Loucy (cell line): ENCODE results near the gene MAD2L1BP.

ENCODE experiments used
- H2AFZ ChIP-seq: fragments of 200-600 bp; sonication (generic); 2 replicates; pipeline ENCODE4 v1.6.0; 2016; ENCODE audit warnings: antibody characterized with exemption, mild to moderate bottlenecking, low read length, moderate library complexity
- H3F3A ChIP-seq: fragments of 200-600 bp; 2 replicates; pipeline ENCODE4 v1.6.0; 2016; ENCODE audit warnings: antibody characterized with exemption, low read depth, mild to moderate bottlenecking
- H3K27me3 ChIP-seq: fragments of 200-600 bp; sonication (generic); 2 replicates; pipeline ENCODE4 v1.6.1; 2014; ENCODE audit warnings: low read length, mild to moderate bottlenecking; ENCODE audit not compliant: insufficient read depth, poor library complexity, severe bottlenecking
- H3K36me3 ChIP-seq: fragments of 200-600 bp; sonication (generic); 2 replicates; pipeline ENCODE4 v1.6.1; 2016; ENCODE audit warnings: low read length; ENCODE audit not compliant: insufficient read depth
- H3K4me1 ChIP-seq: fragments of 200-600 bp; sonication (generic); 2 replicates; pipeline ENCODE4 v1.5.1; 2014; ENCODE audit warnings: low read length, mild to moderate bottlenecking; ENCODE audit not compliant: insufficient read depth, poor library complexity, severe bottlenecking
- H3K4me2 ChIP-seq: fragments of 200-600 bp; sonication (generic); 2 replicates; pipeline ENCODE4 v1.6.0; 2014; ENCODE audit warnings: antibody characterized with exemption, low read length, low read depth, mild to moderate bottlenecking; ENCODE audit not compliant: poor library complexity, severe bottlenecking
- H3K4me3 ChIP-seq: fragments of 200-600 bp; sonication (generic); 2 replicates; pipeline ENCODE4 v1.5.1; 2014; ENCODE audit warnings: low read length, mild to moderate bottlenecking, mixed read lengths; ENCODE audit not compliant: poor library complexity, severe bottlenecking
- H3K79me2 ChIP-seq: fragments of 200-600 bp; sonication (generic); 2 replicates; pipeline ENCODE4 v1.6.1; 2014; ENCODE audit warnings: low read length; ENCODE audit not compliant: insufficient read depth
- H3K9ac ChIP-seq: fragments of 200-600 bp; sonication (generic); 2 replicates; pipeline ENCODE4 v1.6.0; 2014; ENCODE audit warnings: mild to moderate bottlenecking, low read depth, low read length, moderate library complexity; ENCODE audit not compliant: poor library complexity, severe bottlenecking
- H3K9me2 ChIP-seq: fragments of 200-600 bp; sonication (generic); replicated peaks from 2 replicates; pipeline ENCODE4 v1.6.1; 2016; ENCODE audit warnings: low read depth, low read length, mixed read lengths
- H3K9me3 ChIP-seq: fragments of 200-600 bp; sonication (generic); 2 replicates; pipeline ENCODE4 v1.6.1; 2014; ENCODE audit warnings: mild to moderate bottlenecking, antibody characterized with exemption, low read length, low read depth; ENCODE audit not compliant: insufficient read depth
- H4K20me1 ChIP-seq: fragments of 200-600 bp; sonication (generic); 2 replicates; pipeline ENCODE4 v1.6.0; 2014; ENCODE audit warnings: antibody characterized with exemption, low read length, mild to moderate bottlenecking; ENCODE audit not compliant: insufficient read depth, poor library complexity, severe bottlenecking
- EZH2phosphoT487 ChIP-seq: fragments of 200-600 bp; IDR thresholded peaks from 2 replicates; pipeline ENCODE4 v1.6.1; 2018; ENCODE audit warnings: antibody characterized with exemption, mild to moderate bottlenecking, moderate library complexity, borderline replicate concordance
- TF ChIP-seq, protein P1 (sequence below): fragments of 200-600 bp; sonication (generic); conservative IDR thresholded peaks from 2 replicates; pipeline ENCODE4 v1.5.1; 2014; ENCODE audit warnings: mild to moderate bottlenecking, antibody characterized with exemption, low read length

The MAD2L1BP gene

DNA sequence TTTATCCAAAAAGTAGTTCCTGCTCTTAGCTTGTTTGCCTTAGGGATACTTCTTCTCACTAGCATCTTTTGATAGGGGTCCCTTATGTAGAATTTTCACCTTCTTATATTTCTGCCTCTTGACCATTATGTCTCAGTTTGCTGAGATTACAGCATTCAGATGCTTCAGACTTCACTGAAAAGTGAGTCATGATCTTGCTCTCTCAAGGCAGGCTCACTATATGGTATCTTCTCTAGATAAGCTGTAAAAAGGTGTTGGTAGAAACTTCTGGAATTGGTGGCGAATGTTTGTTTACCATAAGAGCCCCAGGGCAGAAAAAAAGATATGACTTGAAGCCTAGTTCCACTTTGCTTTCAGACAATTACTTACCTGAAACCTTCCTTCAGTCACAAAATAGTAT is 26.2 kb upstream of the MAD2L1BP start:
- TF ChIP-seq EZH2phosphoT487: no peak
- TF ChIP-seq, protein P1, sequence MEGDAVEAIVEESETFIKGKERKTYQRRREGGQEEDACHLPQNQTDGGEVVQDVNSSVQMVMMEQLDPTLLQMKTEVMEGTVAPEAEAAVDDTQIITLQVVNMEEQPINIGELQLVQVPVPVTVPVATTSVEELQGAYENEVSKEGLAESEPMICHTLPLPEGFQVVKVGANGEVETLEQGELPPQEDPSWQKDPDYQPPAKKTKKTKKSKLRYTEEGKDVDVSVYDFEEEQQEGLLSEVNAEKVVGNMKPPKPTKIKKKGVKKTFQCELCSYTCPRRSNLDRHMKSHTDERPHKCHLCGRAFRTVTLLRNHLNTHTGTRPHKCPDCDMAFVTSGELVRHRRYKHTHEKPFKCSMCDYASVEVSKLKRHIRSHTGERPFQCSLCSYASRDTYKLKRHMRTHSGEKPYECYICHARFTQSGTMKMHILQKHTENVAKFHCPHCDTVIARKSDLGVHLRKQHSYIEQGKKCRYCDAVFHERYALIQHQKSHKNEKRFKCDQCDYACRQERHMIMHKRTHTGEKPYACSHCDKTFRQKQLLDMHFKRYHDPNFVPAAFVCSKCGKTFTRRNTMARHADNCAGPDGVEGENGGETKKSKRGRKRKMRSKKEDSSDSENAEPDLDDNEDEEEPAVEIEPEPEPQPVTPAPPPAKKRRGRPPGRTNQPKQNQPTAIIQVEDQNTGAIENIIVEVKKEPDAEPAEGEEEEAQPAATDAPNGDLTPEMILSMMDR: no peak
- Histone ChIP-seq H3K4me2 (no peak overlapping the region), H3K36me3 (peaks cover 66% of the 10 kb centered on the region)

DNA sequence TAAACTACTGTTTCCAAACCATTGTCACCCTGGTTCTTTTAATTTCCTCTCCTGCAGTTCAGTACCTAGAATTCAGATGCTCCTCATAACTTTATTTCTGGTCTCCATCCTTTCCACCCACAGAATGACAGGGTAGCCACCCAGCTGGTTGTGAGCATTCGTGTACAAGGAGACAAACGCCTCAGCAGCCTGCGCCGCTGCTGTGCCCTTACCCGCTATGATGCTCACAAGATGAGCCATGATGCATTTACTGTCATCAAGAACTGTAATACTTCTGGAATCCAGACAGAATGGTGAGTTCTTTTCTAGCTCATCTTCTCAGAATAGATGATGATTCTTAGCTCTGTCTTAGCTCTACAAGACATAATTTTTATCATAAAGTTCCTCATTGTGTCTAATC is 25.2 kb upstream of the MAD2L1BP start:
- Histone ChIP-seq H3K4me1 (no peaks in the 10 kb centered on the region), H3K4me3 (no peak overlapping the region), H3F3A (no peaks in the 10 kb centered on the region)

More for the DNA sequence above, 26.2 kb upstream of the MAD2L1BP start:
- H3K27me3 ChIP-seq: no peaks in the 10 kb centered on the region
- H3K4me3 ChIP-seq: no peak overlapping the region
- no peaks in the 10 kb centered on the region for H3K4me1 ChIP-seq
- H2AFZ ChIP-seq: no peak overlapping the region
- no peaks in the 10 kb centered on the region for H3K9me2 ChIP-seq
- H3K9ac ChIP-seq: no peak overlapping the region
- H3K79me2 ChIP-seq: no peaks in the 10 kb centered on the region
- no peaks in the 10 kb centered on the region for H4K20me1 ChIP-seq
- no peaks in the 10 kb centered on the region for H3K9me3 ChIP-seq
- no peaks in the 10 kb centered on the region for H3F3A ChIP-seq

DNA sequence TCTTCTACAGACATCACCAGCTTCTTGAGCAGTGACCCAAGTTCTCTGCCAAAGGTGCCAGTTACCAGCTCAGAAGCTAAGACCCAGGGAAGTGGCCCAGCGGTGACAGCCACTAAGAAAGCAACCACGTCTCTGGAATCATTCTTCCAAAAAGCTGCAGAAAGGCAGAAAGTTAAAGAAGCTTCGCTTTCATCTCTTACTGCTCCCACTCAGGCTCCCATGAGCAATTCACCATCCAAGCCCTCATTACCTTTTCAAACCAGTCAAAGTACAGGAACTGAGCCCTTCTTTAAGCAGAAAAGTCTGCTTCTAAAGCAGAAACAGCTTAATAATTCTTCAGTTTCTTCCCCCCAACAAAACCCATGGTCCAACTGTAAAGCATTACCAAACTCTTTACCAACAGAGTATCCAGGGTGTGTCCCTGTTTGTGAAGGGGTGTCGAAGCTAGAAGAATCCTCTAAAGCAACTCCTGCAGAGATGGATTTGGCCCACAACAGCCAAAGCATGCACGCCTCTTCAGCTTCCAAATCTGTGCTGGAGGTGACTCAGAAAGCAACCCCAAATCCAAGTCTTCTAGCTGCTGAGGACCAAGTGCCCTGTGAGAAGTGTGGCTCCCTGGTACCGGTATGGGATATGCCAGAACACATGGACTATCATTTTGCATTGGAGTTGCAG is 21.8 kb upstream of the MAD2L1BP start:
- Histone ChIP-seq H3K4me1 (no peaks in the 10 kb centered on the region), H3K9me2 (no peaks in the 10 kb centered on the region), H4K20me1 (no peaks in the 10 kb centered on the region), H3K36me3 (peaks cover 52% of the 10 kb centered on the region; the same call in 1 of the 2 replicates), H3K4me2 (no peak overlapping the region), H3K9ac (no peak overlapping the region), H3K9me3 (no peaks in the 10 kb centered on the region), H3K27me3 (no peaks in the 10 kb centered on the region), H3F3A (no peaks in the 10 kb centered on the region), H3K79me2 (no peaks in the 10 kb centered on the region), H3K4me3 (no peak overlapping the region), H2AFZ (no peak overlapping the region)
- TF ChIP-seq EZH2phosphoT487: no peak
- TF ChIP-seq, protein P1: no peak

More for the DNA sequence above, 25.2 kb upstream of the MAD2L1BP start:
- Histone ChIP-seq H3K79me2 (no peaks in the 10 kb centered on the region), H3K9me3 (no peaks in the 10 kb centered on the region), H3K4me2 (no peak overlapping the region), H2AFZ (no peak overlapping the region), H4K20me1 (no peaks in the 10 kb centered on the region), H3K9me2 (no peaks in the 10 kb centered on the region), H3K9ac (no peak overlapping the region), H3K27me3 (no peaks in the 10 kb centered on the region), H3K36me3 (peaks cover 66% of the 10 kb centered on the region; the same call in 1 of the 2 replicates)
- TF ChIP-seq, protein P1: no peak
